Testis (tissue), 3 donors: ENCODE data around the gene SH3RF3. TPM values are rescaled to one million over a fixed set of nuclear protein-coding genes. Genes with fewer than 3 reads are reported as not detected.

Experiments
- DNase-seq: peaks from one replicate; pipeline ENCODE4 v3.0.0-alpha.2; 2019
- H3K27ac ChIP-seq, 2 donors: fragments of 200-600 bp; sonication (generic); one replicate each; pipeline ENCODE4 v1.5.1; 2019
- H3K27me3 ChIP-seq: fragments of 200-600 bp; sonication (generic); one replicate; pipeline ENCODE4 v1.5.1; 2019
- H3K36me3 ChIP-seq: fragments of 200-600 bp; sonication (generic); one replicate; pipeline ENCODE4 v1.5.1; 2017; ENCODE audit warnings: low read depth; ENCODE audit errors: missing control alignments
- H3K4me1 ChIP-seq: fragments of 200-600 bp; sonication (generic); one replicate; pipeline ENCODE4 v1.5.1; 2019
- H3K4me3 ChIP-seq, 2 donors: fragments of 200-600 bp; sonication (generic); one replicate each; pipeline ENCODE4 v1.5.1; 2017 to 2019
- H3K9me3 ChIP-seq: fragments of 200-600 bp; sonication (generic); one replicate; pipeline ENCODE4 v1.5.1; 2017
- POLR2A ChIP-seq: fragments of 450-650 bp; IDR thresholded peaks from one replicate; pipeline ENCODE4 v1.6.1; 2017; ENCODE audit warnings: antibody characterized with exemption, mild to moderate bottlenecking, moderate library complexity
- WGBS, 2 donors: methylation state at CpG; one replicate each; pipeline ENCODE4 v1.1.5; 2018; 5-methylcytosine and 5-hydroxymethylcytosine counted together
- intact Hi-C: fragments of 100-400 bp; cut with DNase I; formaldehyde crosslinking; loops from one replicate; pipeline ENCODE4 v1.15.1; 2023; ENCODE audit warnings: low total_unique reads
- polyA plus RNA-seq: library from polyadenylated mRNA; stranded (reverse); fragments of 350-450 nt; fragmentation: Illumina TruSeq; extraction: RNeasy Lipid Tissue Mini Kit (QIAGEN cat#74804); gene quantifications from one replicate; pipeline ENCODE4 v1.2.3, GENCODE V29; 2014; ENCODE audit warnings: low read depth, low replicate concordance; ENCODE audit not compliant: insufficient read depth
- total RNA-seq, 2 donors: library from RNA; depleted of rRNA; stranded (reverse); fragments of >200 nt; gene quantifications; one replicate each; pipeline ENCODE4 v1.2.3, GENCODE V29; 2016
- TF ChIP-seq, protein P1 (sequence below), 3 experiments: fragments of 450-650 bp in 2 of 3; fragments of 200-600 bp in 1 of 3; sonication (generic) in 1 of 3; IDR thresholded peaks; one replicate each; pipeline ENCODE4 v1.5.1; 2016 to 2019; ENCODE audit warnings: antibody characterized with exemption in 3 of 3, mild to moderate bottlenecking in 2 of 3, moderate library complexity in 1 of 3

The SH3RF3 gene
- total and polyA plus RNA-seq, 3 donors from 2014 or later = 9.3 to 20.1 (median 16.5) TPM

DNA sequence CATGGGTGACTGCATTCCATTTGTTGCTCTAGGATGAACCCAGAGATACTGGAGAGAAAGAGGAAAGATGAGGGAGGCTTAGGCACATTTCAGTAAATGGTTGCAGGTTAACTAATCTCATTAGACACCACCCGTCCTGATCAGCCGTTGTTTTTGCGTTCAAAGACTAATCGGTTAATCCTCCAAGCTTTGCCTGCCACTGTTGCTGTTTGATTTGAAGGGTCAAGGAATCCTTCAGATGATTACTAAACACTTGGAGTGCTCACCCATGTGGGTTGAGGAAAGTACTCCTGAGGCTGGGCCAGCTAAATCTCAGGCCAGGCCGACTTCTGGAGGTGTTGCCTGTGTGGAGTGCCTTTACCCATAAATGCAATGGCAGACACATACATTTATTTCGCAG, 8.6 kb downstream of the SH3RF3 start:
- intact Hi-C loops = no loop called here
- TF ChIP-seq, protein P1, sequence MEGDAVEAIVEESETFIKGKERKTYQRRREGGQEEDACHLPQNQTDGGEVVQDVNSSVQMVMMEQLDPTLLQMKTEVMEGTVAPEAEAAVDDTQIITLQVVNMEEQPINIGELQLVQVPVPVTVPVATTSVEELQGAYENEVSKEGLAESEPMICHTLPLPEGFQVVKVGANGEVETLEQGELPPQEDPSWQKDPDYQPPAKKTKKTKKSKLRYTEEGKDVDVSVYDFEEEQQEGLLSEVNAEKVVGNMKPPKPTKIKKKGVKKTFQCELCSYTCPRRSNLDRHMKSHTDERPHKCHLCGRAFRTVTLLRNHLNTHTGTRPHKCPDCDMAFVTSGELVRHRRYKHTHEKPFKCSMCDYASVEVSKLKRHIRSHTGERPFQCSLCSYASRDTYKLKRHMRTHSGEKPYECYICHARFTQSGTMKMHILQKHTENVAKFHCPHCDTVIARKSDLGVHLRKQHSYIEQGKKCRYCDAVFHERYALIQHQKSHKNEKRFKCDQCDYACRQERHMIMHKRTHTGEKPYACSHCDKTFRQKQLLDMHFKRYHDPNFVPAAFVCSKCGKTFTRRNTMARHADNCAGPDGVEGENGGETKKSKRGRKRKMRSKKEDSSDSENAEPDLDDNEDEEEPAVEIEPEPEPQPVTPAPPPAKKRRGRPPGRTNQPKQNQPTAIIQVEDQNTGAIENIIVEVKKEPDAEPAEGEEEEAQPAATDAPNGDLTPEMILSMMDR (IDR thresholded peaks at IDR 0.05) = no peak
- no peak for TF ChIP-seq POLR2A
- 76 to 93% methylated on average over 5 to 6 of the region's 6 CpGs for WGBS, 2 donors
- H3K4me3 ChIP-seq = no peak overlapping the region
- no peak overlapping the region for H3K27ac ChIP-seq
- H3K4me1 ChIP-seq = no peaks in the 10 kb centered on the region
- H3K36me3 ChIP-seq = no peaks in the 10 kb centered on the region
- H3K27me3 ChIP-seq = no peaks in the 10 kb centered on the region
- H3K9me3 ChIP-seq = no peaks in the 10 kb centered on the region
- DNase-seq = no peak

DNA sequence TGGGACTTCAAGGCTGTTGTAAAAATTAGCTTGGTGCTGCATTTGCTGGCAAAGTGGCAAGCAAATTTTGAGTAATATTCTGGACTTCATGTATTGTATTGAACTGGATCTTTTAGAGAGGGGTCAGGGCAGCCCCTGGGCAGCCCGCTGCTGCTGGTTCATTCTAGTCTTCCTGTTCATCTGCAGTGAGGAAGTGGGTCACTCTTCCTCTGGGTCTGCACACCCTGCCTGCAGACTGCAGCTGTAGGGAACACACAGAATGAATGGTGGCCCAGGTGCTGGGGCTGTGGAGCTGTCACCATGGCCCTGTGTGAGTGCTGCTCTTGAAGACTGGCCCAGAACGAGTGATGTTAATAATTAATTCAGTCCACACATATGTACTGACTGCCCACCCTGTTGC, 9.4 kb downstream of the SH3RF3 start:
- no peak overlapping the region for H3K27ac ChIP-seq
- WGBS, 2 donors = 83 to 92% methylated on average over 2 of the region's 2 CpGs
- no peaks in the 10 kb centered on the region for H3K27me3 ChIP-seq
- intact Hi-C loops = no loop called here
- no peak overlapping the region for H3K4me3 ChIP-seq
- TF ChIP-seq, protein P1 (IDR thresholded peaks at IDR 0.05) = no peak
- no peak for TF ChIP-seq POLR2A
- no peaks in the 10 kb centered on the region for H3K4me1 ChIP-seq
- no peaks in the 10 kb centered on the region for H3K9me3 ChIP-seq
- no peak for DNase-seq
- H3K36me3 ChIP-seq = no peaks in the 10 kb centered on the region

DNA sequence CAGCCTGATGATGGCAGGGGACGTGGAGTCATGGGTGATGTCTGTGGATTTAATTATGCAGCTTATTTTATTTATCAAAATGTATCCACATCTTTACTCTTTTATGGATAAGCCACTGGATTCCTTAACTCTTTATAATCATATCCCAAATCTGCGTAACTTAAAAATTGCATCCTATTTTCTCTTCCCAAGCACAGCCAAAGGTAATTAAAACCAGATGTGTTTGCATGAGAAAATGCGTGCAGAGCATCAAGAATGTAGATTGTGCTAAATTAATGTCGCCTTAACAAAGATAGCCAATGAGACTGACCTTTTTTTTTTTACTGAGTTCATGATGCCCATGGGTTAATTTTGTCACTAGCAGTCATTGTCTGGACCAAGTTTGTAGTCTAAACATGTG, 10.0 kb downstream of the SH3RF3 start:
- Histone ChIP-seq H3K36me3 (no peaks in the 10 kb centered on the region), H3K4me1 (no peaks in the 10 kb centered on the region), H3K27me3 (no peaks in the 10 kb centered on the region), H3K27ac (no peak overlapping the region), H3K4me3 (no peak overlapping the region), H3K9me3 (no peaks in the 10 kb centered on the region)
- TF ChIP-seq, protein P1 (IDR thresholded peaks at IDR 0.05) = no peak
- TF ChIP-seq POLR2A = no peak
- intact Hi-C loops = no loop called here
- no peak for DNase-seq
- 87 to 96% methylated on average over 4 of the region's 4 CpGs for WGBS, 2 donors

DNA sequence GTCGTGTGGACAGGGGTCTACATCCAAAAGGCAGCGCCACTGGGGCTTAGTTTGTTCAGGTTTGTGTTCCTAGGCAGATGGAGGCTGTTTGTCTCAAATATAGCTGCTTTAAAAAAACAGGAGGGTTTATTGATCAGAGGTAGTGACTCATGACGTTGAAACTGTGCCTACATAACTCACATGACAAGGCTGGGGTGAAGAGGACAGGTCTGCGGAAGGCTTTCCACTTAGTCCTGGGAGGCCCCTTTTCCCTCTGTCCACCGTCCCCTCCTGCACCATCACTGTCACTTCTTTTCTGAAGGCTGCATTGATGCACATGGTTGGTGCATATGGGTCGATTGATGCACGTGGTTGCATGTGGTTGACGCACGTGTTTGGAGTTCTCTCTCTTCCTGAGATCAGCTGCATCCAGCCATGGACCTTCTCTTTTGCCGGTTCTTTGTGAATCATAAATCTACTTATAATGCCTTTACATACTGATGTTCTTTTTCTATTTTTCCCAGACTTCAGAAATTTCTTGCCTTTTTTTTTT, 10.9 kb downstream of the SH3RF3 start:
- Histone ChIP-seq H3K27me3 (no peaks in the 10 kb centered on the region), H3K4me3 (no peak overlapping the region), H3K4me1 (no peaks in the 10 kb centered on the region), H3K27ac (no peak overlapping the region), H3K36me3 (no peaks in the 10 kb centered on the region), H3K9me3 (no peaks in the 10 kb centered on the region)
- no peak for DNase-seq
- intact Hi-C loops = no loop called here
- TF ChIP-seq, protein P1 (IDR thresholded peaks at IDR 0.05) = no peak
- TF ChIP-seq POLR2A = no peak
- WGBS, 2 donors = 94 to 97% methylated on average over 10 of the region's 10 CpGs

DNA sequence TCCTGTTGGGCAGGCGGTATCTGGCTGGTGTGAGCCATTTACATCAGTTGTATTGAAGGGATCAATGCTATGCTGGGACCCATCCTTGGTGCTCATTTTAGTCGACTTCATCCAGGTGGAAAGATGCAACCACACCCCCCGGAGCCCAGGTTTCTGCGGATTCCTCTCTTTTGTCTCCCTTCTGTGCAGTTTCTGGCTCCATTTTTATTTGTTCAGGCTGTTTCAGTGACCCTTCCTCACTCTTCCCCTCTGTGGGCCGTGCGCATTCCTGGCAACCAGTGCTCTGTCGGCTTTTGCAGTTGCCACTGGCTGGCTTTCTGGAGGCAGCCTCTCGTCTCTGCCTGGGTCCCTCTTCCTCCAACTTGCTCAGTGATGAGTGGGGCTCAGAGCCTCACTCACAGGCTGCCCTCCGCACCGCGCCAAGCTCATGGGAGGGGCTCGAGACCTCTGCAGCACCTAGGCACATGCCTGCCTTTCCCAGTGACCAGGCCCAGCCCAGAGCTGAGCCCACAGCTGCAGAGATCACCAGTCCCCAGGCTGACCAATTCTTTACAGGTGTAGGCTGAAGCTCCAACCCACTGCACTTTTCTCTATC, 12.1 kb downstream of the SH3RF3 start:
- Histone ChIP-seq H3K4me3 (no peak overlapping the region), H3K36me3 (no peaks in the 10 kb centered on the region), H3K9me3 (no peaks in the 10 kb centered on the region), H3K27me3 (no peaks in the 10 kb centered on the region), H3K4me1 (no peaks in the 10 kb centered on the region), H3K27ac (no peak overlapping the region)
- WGBS, 2 donors = 83 to 93% methylated on average over 12 of the region's 12 CpGs
- DNase-seq = no peak
- intact Hi-C loops = no loop called here
- TF ChIP-seq POLR2A = no peak
- TF ChIP-seq, protein P1 (IDR thresholded peaks at IDR 0.05) = no peak
